ENCODE results near the gene GLA.

GLA gene

DNA sequence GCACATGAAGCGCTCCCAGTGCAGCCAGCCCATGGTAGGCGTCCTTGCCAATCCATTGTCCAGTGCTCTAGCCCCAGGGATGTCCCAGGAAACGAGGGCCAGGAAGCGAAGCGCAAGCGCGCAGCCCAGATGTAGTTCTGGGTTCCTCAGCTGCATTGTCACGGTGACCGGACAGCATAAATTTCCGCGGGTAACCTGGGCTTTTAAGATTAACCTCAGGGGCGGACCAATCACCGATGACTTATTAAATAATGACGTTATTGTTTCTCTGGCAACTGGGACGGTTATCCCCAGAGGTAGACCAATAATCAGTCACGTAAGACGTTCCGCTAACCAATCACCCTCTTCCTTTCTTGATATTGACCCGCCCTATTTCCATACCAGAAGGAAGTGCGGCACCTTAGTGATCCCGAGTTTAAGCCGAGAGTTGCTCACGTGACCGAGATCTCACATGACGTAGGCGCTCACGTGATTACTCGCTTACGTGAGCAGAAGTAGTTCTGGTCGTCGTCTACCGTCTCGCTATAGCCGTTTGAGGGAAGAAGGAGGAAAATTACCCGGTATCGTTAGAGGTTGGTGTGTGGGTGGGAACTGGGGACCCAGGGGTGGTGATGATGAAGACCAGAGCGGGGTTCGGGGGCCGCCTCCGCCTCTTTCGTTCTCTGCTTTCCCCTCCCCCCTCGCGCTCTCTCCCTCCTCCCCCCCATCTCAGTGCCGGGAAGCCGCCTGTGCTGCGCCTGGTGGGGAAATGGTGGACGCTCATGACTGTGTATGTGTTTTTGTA lies at the start of gene GLA, which contains the start of gene HNRNPH2:
Gene GLA (minus strand): TSS at position 178 of the 784 bp plus-strand sequence. CDS start 22 bp downstream, at position 156.
Gene HNRNPH2 (plus strand): TSS at position 475 of the 784 bp plus-strand sequence. CDS start 3,767 bp downstream, outside the sequence.
- peak; percentile 62 to 71 (median 64) for DNase-seq (ENCODE audit: low read depth in 3 of 3, low spot score in 1 of 3)

GRCh38 chrX:101452056-101452455 lies 44.3 kb upstream of the GLA start:
- DNase-seq (ENCODE audit: low read depth in 3 of 3, low spot score in 1 of 3): no peak

DNA sequence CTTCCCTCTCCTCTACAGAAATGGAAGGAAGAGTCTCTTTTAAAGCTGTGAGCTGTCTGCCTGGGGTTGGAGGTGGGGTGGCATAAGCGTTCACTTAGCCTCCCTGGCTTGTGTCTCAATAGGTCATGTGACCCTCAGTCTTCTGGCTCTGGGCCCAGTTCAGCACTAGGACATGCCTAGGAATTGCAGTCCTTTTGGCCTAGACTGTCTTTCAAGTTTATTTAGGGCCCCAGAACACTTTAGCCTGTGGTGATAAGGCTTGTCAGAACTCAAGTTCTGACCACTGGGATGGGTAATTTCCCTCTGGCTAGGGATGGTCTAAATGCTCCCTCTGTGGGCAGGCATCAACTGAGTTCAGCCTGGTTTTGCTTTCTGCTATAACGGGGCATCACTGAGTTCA lies 43.2 kb upstream of the GLA start:
- no peak for DNase-seq (ENCODE audit: low read depth in 3 of 3, low spot score in 1 of 3)

DNA sequence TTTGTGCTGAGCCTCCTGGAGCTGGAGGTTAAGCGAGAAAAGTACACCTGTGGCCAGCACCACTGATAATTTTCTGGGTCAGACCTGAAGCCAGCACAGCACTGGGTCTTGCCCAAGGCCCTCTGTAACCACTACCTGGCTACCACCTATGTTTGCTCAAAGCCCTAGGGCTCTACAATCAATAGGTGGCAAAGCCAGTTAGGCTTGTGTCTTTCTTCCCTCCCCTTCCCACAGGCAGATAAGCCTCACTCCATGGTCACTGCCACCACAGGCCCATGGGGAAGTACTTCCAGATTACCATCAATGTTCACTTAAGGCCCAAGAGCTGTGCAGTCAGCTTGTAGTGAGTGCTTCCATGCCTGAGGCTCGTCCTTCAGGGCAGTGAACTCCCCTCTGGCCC lies 42.4 kb upstream of the GLA start:
- DNase-seq (ENCODE audit: low read depth in 3 of 3, low spot score in 1 of 3): no peak

- no peak for DNase-seq (ENCODE audit: low read depth in 3 of 3, low spot score in 1 of 3)
Observed at GRCh38 chrX:101449279-101449678, 41.6 kb upstream of the GLA start.

DNA sequence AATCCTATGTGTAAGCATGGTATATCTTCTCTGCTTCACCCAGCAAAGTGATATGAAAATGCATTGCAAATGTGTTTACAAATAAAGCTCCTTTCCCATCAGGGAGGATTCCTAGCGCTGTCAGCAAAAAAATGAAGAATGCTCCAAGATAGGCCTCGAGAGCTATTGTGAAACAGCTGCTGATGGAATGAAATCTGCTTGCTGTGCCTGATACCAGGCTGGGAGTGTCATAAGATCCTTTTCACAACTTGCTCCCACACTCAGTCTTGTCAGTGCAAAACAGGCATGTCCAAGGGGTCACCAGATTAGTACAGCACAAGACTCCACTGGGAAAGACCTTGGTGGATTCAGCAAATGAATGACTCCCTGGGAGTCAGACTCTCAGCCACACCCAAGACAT lies 34.4 kb upstream of the GLA start:
- DNase-seq (ENCODE audit: low read depth in 3 of 3, low spot score in 1 of 3): no peak

- no peak for DNase-seq (ENCODE audit: low read depth in 3 of 3, low spot score in 1 of 3)
Observed at GRCh38 chrX:101430457-101431078, 22.8 kb upstream of the GLA start.

GRCh38 chrX:101429934-101430333 lies 22.2 kb upstream of the GLA start:
- DNase-seq (ENCODE audit: low read depth in 3 of 3, low spot score in 1 of 3): no peak

DNA sequence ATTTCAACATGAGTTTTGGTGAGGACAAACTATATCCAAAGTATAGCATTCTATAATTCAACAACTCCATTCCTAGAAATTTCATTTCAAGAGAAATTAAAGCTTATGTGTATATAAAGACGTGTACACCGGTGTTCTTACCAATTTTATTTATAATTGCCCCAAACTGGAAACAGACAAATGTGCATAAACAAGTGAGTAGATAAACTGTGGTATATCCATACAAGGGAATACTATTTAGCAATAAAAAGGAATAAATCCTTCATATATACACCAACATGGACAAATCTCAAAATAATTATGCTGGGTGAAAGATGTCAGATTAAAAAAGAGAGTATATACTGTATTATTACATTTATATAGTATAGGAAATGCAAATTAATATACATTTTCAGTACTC lies 20.2 kb upstream of the GLA start:
- DNase-seq (ENCODE audit: low read depth in 3 of 3, low spot score in 1 of 3): no peak

DNA sequence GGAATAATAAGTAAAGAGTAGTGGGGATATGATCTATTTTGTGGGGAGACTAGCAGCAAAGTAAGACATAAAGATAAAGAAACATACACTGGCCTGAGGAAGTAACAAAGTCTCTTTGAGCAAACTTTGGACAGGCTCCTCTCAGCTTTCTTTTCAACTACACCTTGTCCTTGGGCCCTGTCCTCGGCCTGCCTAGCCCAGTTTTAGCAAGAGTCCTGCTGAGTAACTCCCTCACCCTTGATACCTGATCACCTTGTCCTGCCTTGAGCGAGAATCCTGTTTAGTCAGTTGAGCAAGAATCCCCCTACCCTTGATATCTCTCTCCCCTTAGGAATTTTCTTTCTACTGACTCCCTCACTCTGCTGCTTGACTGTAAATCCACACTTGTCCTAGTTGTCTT lies 11.8 kb upstream of the GLA start:
- DNase-seq (ENCODE audit: low read depth in 3 of 3, low spot score in 1 of 3): no peak

DNA sequence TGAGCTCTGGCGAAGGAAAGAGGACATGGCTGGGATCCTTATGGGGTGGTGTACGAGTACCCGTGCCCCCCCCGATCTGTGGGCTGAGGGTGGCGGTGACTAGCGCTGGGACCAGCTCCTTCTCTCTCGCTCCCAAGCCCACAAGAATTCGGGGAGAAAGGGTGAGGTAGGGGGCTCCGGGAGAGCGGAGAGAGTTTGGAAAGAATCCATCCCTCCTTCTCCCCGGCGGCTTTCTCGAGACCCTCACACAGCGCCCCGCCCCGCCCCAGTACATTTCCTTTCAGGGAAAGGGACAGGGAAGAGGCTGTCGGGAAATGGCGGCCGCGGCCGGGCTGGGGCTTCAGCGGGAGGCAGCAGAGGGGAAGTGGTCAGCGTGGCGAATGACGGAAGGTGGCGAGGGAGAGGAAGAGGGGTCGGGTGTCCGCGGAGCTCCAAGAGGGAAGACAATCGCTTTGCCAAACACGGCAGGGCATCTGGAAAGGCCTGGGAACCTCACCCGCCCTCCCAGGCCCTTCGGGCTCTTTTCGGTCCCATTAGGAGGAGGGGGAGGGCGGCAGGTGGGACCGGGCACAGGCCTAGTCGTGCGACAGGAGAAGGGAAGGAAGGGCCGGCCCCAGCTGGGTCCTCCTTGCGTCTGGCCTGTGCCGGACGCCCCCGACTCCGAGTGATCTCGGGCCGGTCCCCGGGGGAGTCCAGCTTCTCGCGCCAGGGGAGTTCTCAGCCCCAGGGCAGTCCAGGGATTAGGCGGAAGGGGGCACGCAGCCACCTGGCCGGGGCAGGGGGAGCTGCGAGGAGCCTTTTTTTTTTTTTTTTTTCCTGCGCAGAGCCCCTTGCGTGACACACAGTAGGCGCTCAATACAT lies 10.5 kb upstream of the GLA start:
- no peak for DNase-seq (ENCODE audit: low read depth in 3 of 3, low spot score in 1 of 3)

GRCh38 chrX:101417190-101417589 lies 9.5 kb upstream of the GLA start:
- DNase-seq (ENCODE audit: low read depth in 3 of 3, low spot score in 1 of 3): no peak

GRCh38 chrX:101416691-101417090 lies 9.0 kb upstream of the GLA start:
- no peak for DNase-seq (ENCODE audit: low read depth in 3 of 3, low spot score in 1 of 3)

- DNase-seq (ENCODE audit: low read depth in 3 of 3, low spot score in 1 of 3): no peak
Observed at GRCh38 chrX:101415180-101416145, 7.7 kb upstream of the GLA start.

- no peak for DNase-seq (ENCODE audit: low read depth in 3 of 3, low spot score in 1 of 3)
Observed at GRCh38 chrX:101411984-101412383, 4.3 kb upstream of the GLA start.

- no peak for DNase-seq (ENCODE audit: low read depth in 3 of 3, low spot score in 1 of 3)
Observed at GRCh38 chrX:101410461-101410860, 2.7 kb upstream of the GLA start.

DNA sequence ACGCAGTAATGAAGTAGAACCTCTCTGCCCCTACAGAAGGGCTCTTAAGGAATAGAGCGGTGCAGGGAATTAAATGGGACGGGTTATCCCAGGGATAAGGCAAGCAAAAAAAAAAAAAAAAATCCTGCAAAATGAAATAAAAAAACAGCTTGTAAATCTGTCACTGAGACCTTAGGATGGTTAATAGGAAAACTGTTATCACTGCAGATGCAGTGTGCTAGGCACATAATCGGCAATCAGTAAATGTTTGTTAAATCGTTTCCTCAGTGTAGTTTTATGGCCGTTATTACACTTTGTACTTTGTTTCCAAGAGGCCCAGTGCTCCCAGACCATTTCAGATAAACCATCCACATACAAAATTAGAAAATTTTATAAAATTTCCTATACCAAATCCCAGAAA lies 1.3 kb upstream of the GLA start:
- no peak for DNase-seq (ENCODE audit: low read depth in 3 of 3, low spot score in 1 of 3)

GRCh38 chrX:101408532-101408841 lies 762 bp upstream of the GLA start:
- DNase-seq (ENCODE audit: low read depth in 3 of 3, low spot score in 1 of 3): no peak

GRCh38 chrX:101407167-101407747 lies 468 bp downstream of the GLA start:
- no peak for DNase-seq (ENCODE audit: low read depth in 3 of 3, low spot score in 1 of 3)

DNA sequence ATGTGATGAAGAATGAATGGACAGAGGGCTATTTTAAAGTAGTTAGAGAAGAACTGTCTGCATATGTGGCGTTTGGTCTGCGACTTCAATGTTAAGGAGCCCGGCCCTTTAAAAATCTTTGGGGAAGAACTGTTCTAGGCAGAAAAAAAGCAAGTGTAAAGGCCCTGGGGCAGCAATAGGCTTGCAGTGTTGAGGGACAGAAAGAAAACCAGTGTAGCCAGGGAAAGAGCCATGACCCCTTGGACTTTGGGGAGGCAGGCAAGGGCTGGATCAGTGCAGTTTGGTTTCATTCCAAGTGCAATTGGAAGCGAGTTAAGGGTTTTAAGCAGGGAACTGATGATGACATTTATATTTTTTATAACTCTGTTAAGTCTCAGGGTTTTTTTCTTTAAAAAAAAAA lies 7.9 kb downstream of the GLA start:
- no peak for DNase-seq (ENCODE audit: low read depth in 3 of 3, low spot score in 1 of 3)

Measured in stimulated activated CD4-positive, alpha-beta T cell treated with anti-CD3 and anti-CD28 coated beads, TNF-alpha, amount 100 ng/mL, for 1 hour (primary cell).